ENCODE measurements around the gene GALNT17.

GALNT17 gene

GRCh38 chr7:71511361-71511807, 379.4 kb downstream of the GALNT17 start:
- DNase-seq: no peak

- no peak for DNase-seq
Observed at GRCh38 chr7:71517940-71518699, 386.2 kb downstream of the GALNT17 start.

- DNase-seq: no peak
Observed at GRCh38 chr7:71518880-71519279, 386.9 kb downstream of the GALNT17 start.

- DNase-seq: no peak
Observed at GRCh38 chr7:71521506-71521905, 389.6 kb downstream of the GALNT17 start.

- no peak for DNase-seq
Observed at GRCh38 chr7:71526106-71526505, 394.2 kb downstream of the GALNT17 start.

GRCh38 chr7:71527213-71527612, 395.3 kb downstream of the GALNT17 start:
- no peak for DNase-seq

- DNase-seq: no peak
Observed at GRCh38 chr7:71535616-71536015, 403.7 kb downstream of the GALNT17 start.

GRCh38 chr7:71538210-71538609, 406.3 kb downstream of the GALNT17 start:
- no peak for DNase-seq

GRCh38 chr7:71539615-71540014, 407.7 kb downstream of the GALNT17 start:
- no peak for DNase-seq

GRCh38 chr7:71541707-71542353, 409.9 kb downstream of the GALNT17 start:
- DNase-seq: no peak

GRCh38 chr7:71543396-71543795, 411.5 kb downstream of the GALNT17 start:
- DNase-seq: no peak

GRCh38 chr7:71544816-71545215, 412.9 kb downstream of the GALNT17 start:
- no peak for DNase-seq

- no peak for DNase-seq
Observed at GRCh38 chr7:71547426-71547825, 415.5 kb downstream of the GALNT17 start.

- no peak for DNase-seq
Observed at GRCh38 chr7:71548746-71549145, 416.8 kb downstream of the GALNT17 start.

GRCh38 chr7:71553306-71553705, 421.4 kb downstream of the GALNT17 start:
- DNase-seq: no peak

- DNase-seq: no peak
Observed at GRCh38 chr7:71555758-71556157, 423.8 kb downstream of the GALNT17 start.

GRCh38 chr7:71558806-71559613, 427.1 kb downstream of the GALNT17 start:
- no peak for DNase-seq

GRCh38 chr7:71560354-71560995, 428.5 kb downstream of the GALNT17 start:
- DNase-seq: no peak

- no peak for DNase-seq
Observed at GRCh38 chr7:71563276-71563675, 431.3 kb downstream of the GALNT17 start.

GRCh38 chr7:71566376-71566775, 434.4 kb downstream of the GALNT17 start:
- no peak for DNase-seq

- DNase-seq: no peak
Observed at GRCh38 chr7:71566991-71567390, 435.0 kb downstream of the GALNT17 start.

- DNase-seq: no peak
Observed at GRCh38 chr7:71574153-71574860, 442.4 kb downstream of the GALNT17 start.
